IMR-90 (cell line): ENCODE measurements around the gene EXOC2.

Experiments
- BHLHE40 ChIP-seq: fragments of 150-350 bp; IDR thresholded peaks from 2 replicates; pipeline ENCODE4 v1.6.1; 2016; ENCODE audit warnings: mild to moderate bottlenecking, low read depth, low read length
- CEBPB ChIP-seq: IDR thresholded peaks from 2 replicates; pipeline ENCODE4 v1.6.1; 2012; ENCODE audit warnings: low read depth, low read length, improper control_type of control experiment
- CHD1 ChIP-seq: IDR thresholded peaks from 2 replicates; pipeline ENCODE4 v1.6.1; 2012; ENCODE audit warnings: low read depth, low read length, improper control_type of control experiment
- CTCF ChIP-seq: conservative IDR thresholded peaks from 2 replicates; pipeline ENCODE4 v1.5.1; 2012; ENCODE audit warnings: mild to moderate bottlenecking, low read depth, low read length, improper control_type of control experiment
- ELK1 ChIP-seq: fragments of 150-350 bp; IDR thresholded peaks from 2 replicates; pipeline ENCODE4 v1.6.1; 2016; ENCODE audit warnings: low read depth, mild to moderate bottlenecking, low read length, moderate library complexity, borderline replicate concordance
- MAFK ChIP-seq: IDR thresholded peaks from 2 replicates; pipeline ENCODE4 v1.6.1; 2012; ENCODE audit warnings: low read depth, low read length, improper control_type of control experiment
- NFE2L2 ChIP-seq: fragments of 150-350 bp; IDR thresholded peaks from 2 replicates; pipeline ENCODE4 v1.6.1; 2016; ENCODE audit warnings: low read depth, mild to moderate bottlenecking, low read length
- POLR2A ChIP-seq: IDR thresholded peaks from 2 replicates; pipeline ENCODE4 v1.6.1; 2012; ENCODE audit warnings: mild to moderate bottlenecking, low read depth, low read length
- RAD21 ChIP-seq: IDR thresholded peaks from 2 replicates; pipeline ENCODE4 v1.6.1; 2012; ENCODE audit warnings: low read length, improper control_type of control experiment
- RCOR1 ChIP-seq: IDR thresholded peaks from 2 replicates; pipeline ENCODE4 v1.6.1; 2012; ENCODE audit warnings: mild to moderate bottlenecking, low read length, improper control_type of control experiment; ENCODE audit not compliant: insufficient replicate concordance
- RFX5 ChIP-seq: IDR thresholded peaks from 2 replicates; pipeline ENCODE4 v1.8.0; 2012; ENCODE audit warnings: low read depth, mild to moderate bottlenecking, low read length, moderate library complexity
- USF2 ChIP-seq: fragments of 150-350 bp; IDR thresholded peaks from 2 replicates; pipeline ENCODE4 v1.6.1; 2017; ENCODE audit warnings: mild to moderate bottlenecking, antibody characterized with exemption, low read length, low read depth

GRCh38 chr6:487956-488355, 205.0 kb downstream of the EXOC2 start:
- TF ChIP-seq CTCF, result no peak
- no peak for TF ChIP-seq POLR2A
- TF ChIP-seq RCOR1, result no peak
- TF ChIP-seq ELK1, result no peak
- no peak for TF ChIP-seq BHLHE40
- no peak for TF ChIP-seq CEBPB
- TF ChIP-seq RAD21, result no peak
- no peak for TF ChIP-seq RFX5
- TF ChIP-seq NFE2L2, result no peak
- no peak for TF ChIP-seq MAFK
- TF ChIP-seq CHD1, result no peak
- TF ChIP-seq USF2, result no peak
